ENCODE measurements around the gene APOE.

GRCh38 chr19:44876930-44877535, 28.6 kb upstream of the APOE start:
- TF ChIP-seq CTCF (CRISPR knock-in tag; IDR thresholded peaks at IDR 0.05) (no peak), ZIK1 (CRISPR knock-in tag; IDR thresholded peaks at IDR 0.05; ENCODE audit: borderline replicate concordance, low read depth) (no peak), ZZZ3 (CRISPR knock-in tag; IDR thresholded peaks at IDR 0.05; ENCODE audit: borderline replicate concordance) (no peak)

Measured in HepG2 (cell line).